GM23338 (cell line): Measurements from ENCODE around the gene FBRSL1. TPM values are rescaled to one million over a fixed set of nuclear protein-coding genes. Genes with fewer than 3 reads are reported as not detected.

ENCODE experiments used
- ATAC-seq: fragments of 200-7000 bp; cut with Tn5 transposase; 3 replicates; pipeline ENCODE4 v1.9.1; 2020
- DNase-seq: peaks from one replicate; pipeline ENCODE4 v3.0.0-alpha.2; 2015; ENCODE audit warnings: low spot score
- H2AFZ ChIP-seq: fragments of 200-600 bp; sonication (generic); 2 replicates; pipeline ENCODE4 v1.8.0; 2016; ENCODE audit warnings: antibody characterized with exemption, mild to moderate bottlenecking, moderate library complexity
- H3F3A ChIP-seq: fragments of 200-600 bp; sonication (generic); replicated peaks from 2 replicates; pipeline ENCODE4 v1.8.0; 2017; ENCODE audit warnings: antibody characterized with exemption, mixed run types, low read depth
- H3K27ac ChIP-seq: fragments of 200-600 bp; sonication (generic); 2 replicates; pipeline ENCODE4 v1.6.1; 2016; ENCODE audit warnings: low read depth
- H3K27me3 ChIP-seq: fragments of 200-600 bp; sonication (generic); 2 replicates; pipeline ENCODE4 v1.8.0; 2016; ENCODE audit warnings: mild to moderate bottlenecking, mixed run types, moderate library complexity; ENCODE audit not compliant: insufficient read depth
- H3K36me3 ChIP-seq: fragments of 200-600 bp; sonication (generic); 2 replicates; pipeline ENCODE4 v1.8.0; 2016; ENCODE audit warnings: mild to moderate bottlenecking; ENCODE audit not compliant: insufficient read depth
- H3K4me1 ChIP-seq: fragments of 200-600 bp; sonication (generic); 2 replicates; pipeline ENCODE4 v1.8.0; 2016; ENCODE audit warnings: mild to moderate bottlenecking, moderate library complexity; ENCODE audit not compliant: insufficient read depth
- H3K4me2 ChIP-seq: fragments of 200-600 bp; sonication (generic); 2 replicates; pipeline ENCODE4 v1.7.1; 2017; ENCODE audit warnings: mixed run types
- H3K4me3 ChIP-seq: fragments of 200-600 bp; sonication (generic); 2 replicates; pipeline ENCODE4 v1.6.1; 2016; ENCODE audit warnings: mixed run types
- H3K79me2 ChIP-seq: fragments of 200-600 bp; sonication (generic); replicated peaks from 2 replicates; pipeline ENCODE4 v1.8.0; 2017; ENCODE audit warnings: mild to moderate bottlenecking; ENCODE audit not compliant: insufficient read depth
- H3K9me2 ChIP-seq: fragments of 200-600 bp; sonication (generic); 2 replicates; pipeline ENCODE4 v1.8.0; 2017; ENCODE audit not compliant: insufficient read depth
- H4K20me1 ChIP-seq: fragments of 200-600 bp; sonication (generic); replicated peaks from 2 replicates; pipeline ENCODE4 v1.8.0; 2017; ENCODE audit warnings: mild to moderate bottlenecking; ENCODE audit not compliant: insufficient read depth
- H3K27ac Mint-ChIP-seq: 2 replicates; pipeline ENCODE4 v1.8.0; 2020; ENCODE audit warnings: inconsistent platforms, mild to moderate bottlenecking, moderate library complexity, mixed read lengths
- H3K27me3 Mint-ChIP-seq: 3 replicates; pipeline ENCODE4 v1.8.0; 2022; ENCODE audit warnings: low read depth, mild to moderate bottlenecking, moderate library complexity, mixed read lengths, inconsistent platforms; ENCODE audit not compliant: insufficient read depth, poor library complexity
- H3K36me3 Mint-ChIP-seq: 3 replicates; pipeline ENCODE4 v1.8.0; 2021; ENCODE audit warnings: low read depth, mild to moderate bottlenecking, inconsistent platforms, moderate library complexity, mixed read lengths
- H3K4me1 Mint-ChIP-seq: 3 replicates; pipeline ENCODE4 v1.8.0; 2020; ENCODE audit warnings: mild to moderate bottlenecking, inconsistent platforms, mixed read lengths
- H3K4me3 Mint-ChIP-seq: 3 replicates; pipeline ENCODE4 v1.8.0; 2021; ENCODE audit warnings: moderate library complexity, mild to moderate bottlenecking, inconsistent platforms, mixed read lengths
- H3K9me3 Mint-ChIP-seq: 3 replicates; pipeline ENCODE4 v1.8.0; 2020; ENCODE audit warnings: moderate library complexity, mild to moderate bottlenecking, inconsistent platforms, mixed read lengths
- CREB1 ChIP-seq: fragments of 250-450 bp; sonication (Bioruptor Pico); IDR thresholded peaks from 2 replicates; pipeline ENCODE4 v1.5.0; 2020; ENCODE audit warnings: low read depth, mild to moderate bottlenecking, moderate library complexity
- EZH2 ChIP-seq: fragments of 200-600 bp; sonication (generic); IDR thresholded peaks from one replicate; pipeline ENCODE4 v1.8.0; 2017; ENCODE audit warnings: antibody characterized with exemption, mild to moderate bottlenecking, low read depth; ENCODE audit not compliant: unreplicated experiment
- EZH2phosphoT487 ChIP-seq: fragments of 200-600 bp; sonication (generic); IDR thresholded peaks from one replicate; pipeline ENCODE4 v1.8.1; 2018; ENCODE audit warnings: antibody characterized with exemption; ENCODE audit not compliant: unreplicated experiment
- JUNB ChIP-seq: IDR thresholded peaks from one replicate; pipeline ENCODE4 v1.6.1; 2016; ENCODE audit warnings: antibody characterized with exemption; ENCODE audit not compliant: unreplicated experiment
- NANOG ChIP-seq: IDR thresholded peaks from 2 replicates; pipeline ENCODE4 v1.6.1; 2016; ENCODE audit warnings: antibody characterized with exemption, borderline replicate concordance
- POLR2AphosphoS5 ChIP-seq: IDR thresholded peaks from 2 replicates; pipeline ENCODE4 v1.6.1; 2016; ENCODE audit warnings: antibody characterized with exemption, low read depth
- STAT1 ChIP-seq: IDR thresholded peaks from one replicate; pipeline ENCODE4 v1.6.1; 2016; ENCODE audit warnings: antibody characterized with exemption; ENCODE audit not compliant: unreplicated experiment
- ZNF114 ChIP-seq: fragments of 250-450 bp; sonication (Bioruptor Pico); IDR thresholded peaks from 2 replicates; pipeline ENCODE4 v1.5.0; 2020; ENCODE audit warnings: mild to moderate bottlenecking, moderate library complexity
- ZNF331 ChIP-seq: fragments of 250-450 bp; sonication (Bioruptor Pico); IDR thresholded peaks from 2 replicates; pipeline ENCODE4 v1.5.0; 2020; ENCODE audit warnings: low read depth, mild to moderate bottlenecking, moderate library complexity
- polyA plus RNA-seq: library from polyadenylated mRNA; unstranded; fragments of >200 nt; fragmentation: Nextera tagmentation; extraction: Ambion mirVana; gene quantifications from 2 replicates; pipeline ENCODE4 v1.2.1, GENCODE V29; 2016
- total RNA-seq: library from RNA; depleted of rRNA; stranded (reverse); fragments of >200 nt; shearing (Covaris generic); gene quantifications from 2 replicates; pipeline ENCODE4 v1.2.3, GENCODE V29; 2014
- TF ChIP-seq, protein P1 (sequence below), 2 experiments: fragments of 200-600 bp in 1 of 2; sonication (generic) in 1 of 2; conservative IDR thresholded peaks; 2 replicates each; pipeline versions ENCODE4 v1.5.1 to v1.6.1; 2016 to 2017; ENCODE audit warnings: antibody characterized with exemption in 2 of 2, low read depth in 2 of 2, mild to moderate bottlenecking in 2 of 2, moderate library complexity in 1 of 2
- TF ChIP-seq, protein P2 (sequence below): IDR thresholded peaks from one replicate; pipeline ENCODE4 v1.6.1; 2018; ENCODE audit warnings: antibody characterized with exemption; ENCODE audit not compliant: unreplicated experiment
- TF ChIP-seq, protein P3 (sequence below): IDR thresholded peaks from 2 replicates; pipeline ENCODE4 v1.6.1; 2016; ENCODE audit warnings: antibody characterized with exemption

Gene FBRSL1
- total and polyA plus RNA-seq, 2 experiments from 2014 or later = 37.8 to 89.8 TPM

GRCh38 chr12:132529156-132529839 is 39.3 kb downstream of the FBRSL1 start (continued):
- TF ChIP-seq, protein P1, sequence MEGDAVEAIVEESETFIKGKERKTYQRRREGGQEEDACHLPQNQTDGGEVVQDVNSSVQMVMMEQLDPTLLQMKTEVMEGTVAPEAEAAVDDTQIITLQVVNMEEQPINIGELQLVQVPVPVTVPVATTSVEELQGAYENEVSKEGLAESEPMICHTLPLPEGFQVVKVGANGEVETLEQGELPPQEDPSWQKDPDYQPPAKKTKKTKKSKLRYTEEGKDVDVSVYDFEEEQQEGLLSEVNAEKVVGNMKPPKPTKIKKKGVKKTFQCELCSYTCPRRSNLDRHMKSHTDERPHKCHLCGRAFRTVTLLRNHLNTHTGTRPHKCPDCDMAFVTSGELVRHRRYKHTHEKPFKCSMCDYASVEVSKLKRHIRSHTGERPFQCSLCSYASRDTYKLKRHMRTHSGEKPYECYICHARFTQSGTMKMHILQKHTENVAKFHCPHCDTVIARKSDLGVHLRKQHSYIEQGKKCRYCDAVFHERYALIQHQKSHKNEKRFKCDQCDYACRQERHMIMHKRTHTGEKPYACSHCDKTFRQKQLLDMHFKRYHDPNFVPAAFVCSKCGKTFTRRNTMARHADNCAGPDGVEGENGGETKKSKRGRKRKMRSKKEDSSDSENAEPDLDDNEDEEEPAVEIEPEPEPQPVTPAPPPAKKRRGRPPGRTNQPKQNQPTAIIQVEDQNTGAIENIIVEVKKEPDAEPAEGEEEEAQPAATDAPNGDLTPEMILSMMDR (conservative IDR thresholded peaks at IDR 0.05; ENCODE audit: low read depth in 2 of 2) = no peak
- TF ChIP-seq ZNF331 (no peak), EZH2 (no peak), POLR2AphosphoS5 (no peak), EZH2phosphoT487 (no peak), JUNB (no peak), STAT1 (no peak), ZNF114 (CRISPR knock-in tag) (no peak)
- TF ChIP-seq, protein P2, sequence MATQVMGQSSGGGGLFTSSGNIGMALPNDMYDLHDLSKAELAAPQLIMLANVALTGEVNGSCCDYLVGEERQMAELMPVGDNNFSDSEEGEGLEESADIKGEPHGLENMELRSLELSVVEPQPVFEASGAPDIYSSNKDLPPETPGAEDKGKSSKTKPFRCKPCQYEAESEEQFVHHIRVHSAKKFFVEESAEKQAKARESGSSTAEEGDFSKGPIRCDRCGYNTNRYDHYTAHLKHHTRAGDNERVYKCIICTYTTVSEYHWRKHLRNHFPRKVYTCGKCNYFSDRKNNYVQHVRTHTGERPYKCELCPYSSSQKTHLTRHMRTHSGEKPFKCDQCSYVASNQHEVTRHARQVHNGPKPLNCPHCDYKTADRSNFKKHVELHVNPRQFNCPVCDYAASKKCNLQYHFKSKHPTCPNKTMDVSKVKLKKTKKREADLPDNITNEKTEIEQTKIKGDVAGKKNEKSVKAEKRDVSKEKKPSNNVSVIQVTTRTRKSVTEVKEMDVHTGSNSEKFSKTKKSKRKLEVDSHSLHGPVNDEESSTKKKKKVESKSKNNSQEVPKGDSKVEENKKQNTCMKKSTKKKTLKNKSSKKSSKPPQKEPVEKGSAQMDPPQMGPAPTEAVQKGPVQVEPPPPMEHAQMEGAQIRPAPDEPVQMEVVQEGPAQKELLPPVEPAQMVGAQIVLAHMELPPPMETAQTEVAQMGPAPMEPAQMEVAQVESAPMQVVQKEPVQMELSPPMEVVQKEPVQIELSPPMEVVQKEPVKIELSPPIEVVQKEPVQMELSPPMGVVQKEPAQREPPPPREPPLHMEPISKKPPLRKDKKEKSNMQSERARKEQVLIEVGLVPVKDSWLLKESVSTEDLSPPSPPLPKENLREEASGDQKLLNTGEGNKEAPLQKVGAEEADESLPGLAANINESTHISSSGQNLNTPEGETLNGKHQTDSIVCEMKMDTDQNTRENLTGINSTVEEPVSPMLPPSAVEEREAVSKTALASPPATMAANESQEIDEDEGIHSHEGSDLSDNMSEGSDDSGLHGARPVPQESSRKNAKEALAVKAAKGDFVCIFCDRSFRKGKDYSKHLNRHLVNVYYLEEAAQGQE = no peak
- TF ChIP-seq, protein P3, sequence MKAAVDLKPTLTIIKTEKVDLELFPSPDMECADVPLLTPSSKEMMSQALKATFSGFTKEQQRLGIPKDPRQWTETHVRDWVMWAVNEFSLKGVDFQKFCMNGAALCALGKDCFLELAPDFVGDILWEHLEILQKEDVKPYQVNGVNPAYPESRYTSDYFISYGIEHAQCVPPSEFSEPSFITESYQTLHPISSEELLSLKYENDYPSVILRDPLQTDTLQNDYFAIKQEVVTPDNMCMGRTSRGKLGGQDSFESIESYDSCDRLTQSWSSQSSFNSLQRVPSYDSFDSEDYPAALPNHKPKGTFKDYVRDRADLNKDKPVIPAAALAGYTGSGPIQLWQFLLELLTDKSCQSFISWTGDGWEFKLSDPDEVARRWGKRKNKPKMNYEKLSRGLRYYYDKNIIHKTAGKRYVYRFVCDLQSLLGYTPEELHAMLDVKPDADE = no peak

- Mint-ChIP-seq H3K36me3 (peaks cover 38% of the 10 kb centered on the region), H3K4me3 (no peak overlapping the region), H3K27ac (no peak overlapping the region), H3K9me3 (peaks cover 49% of the 10 kb centered on the region), H3K27me3 (peaks cover 37% of the 10 kb centered on the region), H3K4me1 (peaks cover 9% of the 10 kb centered on the region; the same call in 2 of the 3 replicates)
- DNase-seq = no peak
- Histone ChIP-seq H3K4me3 (no peak overlapping the region), H3K27ac (no peak overlapping the region), H3K9me2 (no peaks in the 10 kb centered on the region), H3K79me2 (no peaks in the 10 kb centered on the region), H3K27me3 (peaks cover 10% of the 10 kb centered on the region), H3K4me2 (no peak overlapping the region), H3K4me1 (peaks cover 3% of the 10 kb centered on the region), H3K36me3 (no peaks in the 10 kb centered on the region), H2AFZ (no peak overlapping the region), H4K20me1 (no peaks in the 10 kb centered on the region), H3F3A (peaks cover 4% of the 10 kb centered on the region; the same call in 1 of the 2 replicates)
- TF ChIP-seq CREB1 (CRISPR knock-in tag) = no peak
- no peak for TF ChIP-seq EZH2
- TF ChIP-seq NANOG = no peak
- TF ChIP-seq, protein P2 = no peak
- no peak for TF ChIP-seq JUNB
- TF ChIP-seq ZNF114 (CRISPR knock-in tag) = no peak
- TF ChIP-seq EZH2phosphoT487 = no peak
- TF ChIP-seq POLR2AphosphoS5 = no peak
- no peak for ATAC-seq
Measured at GRCh38 chr12:132529906-132530305, 40.0 kb downstream of the FBRSL1 start.
